Testis (tissue), 2 donors: ENCODE data around the gene ATP8A1.

Experiments
- CTCF ChIP-seq, 3 experiments: fragments of 450-650 bp in 2 of 3; fragments of 200-600 bp in 1 of 3; sonication (generic) in 1 of 3; IDR thresholded peaks; one replicate each; pipeline ENCODE4 v1.5.1; 2016 to 2019; ENCODE audit warnings: antibody characterized with exemption in 3 of 3, mild to moderate bottlenecking in 2 of 3, moderate library complexity in 1 of 3
- POLR2A ChIP-seq: fragments of 450-650 bp; IDR thresholded peaks from one replicate; pipeline ENCODE4 v1.6.1; 2017; ENCODE audit warnings: antibody characterized with exemption, mild to moderate bottlenecking, moderate library complexity

GRCh38 chr4:42658261-42658660 lies 1.4 kb upstream of the ATP8A1 start:
- no peak for TF ChIP-seq CTCF (IDR thresholded peaks at IDR 0.05)
- no peak for TF ChIP-seq POLR2A
